A549 (cell line): ENCODE measurements around the gene SYNDIG1L.

Experiments
- CTCF ChIP-seq: fragments of >200 bp; sonication (Bioruptor Twin); formaldehyde crosslinking; IDR thresholded peaks from 3 replicates; pipeline ENCODE4 v1.5.1; 2016
- ELK1 ChIP-seq: fragments of 150-350 bp; IDR thresholded peaks from 2 replicates; pipeline ENCODE4 v1.6.1; 2014; ENCODE audit warnings: low read depth, mild to moderate bottlenecking, low read length
- GATA3 ChIP-seq: IDR thresholded peaks from 2 replicates; pipeline ENCODE4 v1.6.1; 2012; ENCODE audit warnings: borderline replicate concordance
- HMGXB4 ChIP-seq: fragments of 250-450 bp; sonication (Bioruptor Pico); IDR thresholded peaks from 2 replicates; pipeline ENCODE4 v1.5.0; 2021; ENCODE audit warnings: mild to moderate bottlenecking, moderate library complexity, borderline replicate concordance
- MAX ChIP-seq: IDR thresholded peaks from 2 replicates; pipeline ENCODE4 v1.6.1; 2012
- MAZ ChIP-seq: fragments of 150-350 bp; IDR thresholded peaks from 2 replicates; pipeline ENCODE4 v1.6.1; 2014; ENCODE audit warnings: antibody characterized with exemption, low read depth, low read length, borderline replicate concordance
- POLR2A ChIP-seq: IDR thresholded peaks from 2 replicates; pipeline ENCODE4 v1.6.1; 2012; ENCODE audit warnings: mild to moderate bottlenecking, low read length
- RAD21 ChIP-seq, 2 experiments: fragments of >200 bp in 1 of 2; sonication (Bioruptor Twin) in 1 of 2; formaldehyde crosslinking in 1 of 2; IDR thresholded peaks in 1 of 2; conservative IDR thresholded peaks in 1 of 2; 2 replicates in 1 of 2; 3 replicates in 1 of 2; pipeline ENCODE4 v1.6.1; 2012 to 2018; ENCODE audit warnings: inconsistent platforms in 1 of 2
- ZFP36 ChIP-seq: fragments of 450-650 bp; IDR thresholded peaks from 2 replicates; pipeline ENCODE4 v1.6.1; 2014; ENCODE audit warnings: borderline replicate concordance; ENCODE audit not compliant: partially characterized antibody

GRCh38 chr14:74395094-74395493 is 30.9 kb downstream of the SYNDIG1L start:
- TF ChIP-seq CTCF: no peak
- TF ChIP-seq ZFP36: no peak
- no peak for TF ChIP-seq POLR2A
- TF ChIP-seq HMGXB4 (CRISPR knock-in tag): no peak
- TF ChIP-seq RAD21 (conservative IDR thresholded peaks at IDR 0.05 in 1 of 2, IDR thresholded peaks at IDR 0.05 in 1 of 2): no peak
- TF ChIP-seq MAX: no peak
- no peak for TF ChIP-seq ELK1
- TF ChIP-seq MAZ: no peak
- no peak for TF ChIP-seq GATA3
